ENCODE results near the gene COMMD1.
"Not testable (repeated sequence)": the region's sequence is repeated elsewhere in the genome, so short reads cannot be mapped to it uniquely, and the experiment has no call there.

The COMMD1 gene

GRCh38 chr2:61924895-61925663 is 19.6 kb downstream of the COMMD1 start:
- DNase-seq = no peak

- DNase-seq = no peak
Observed at GRCh38 chr2:61926531-61927477, 21.3 kb downstream of the COMMD1 start.

GRCh38 chr2:61928826-61929461 is 23.5 kb downstream of the COMMD1 start:
- no peak for DNase-seq

- DNase-seq = no peak
Observed at GRCh38 chr2:61937098-61937497, 31.6 kb downstream of the COMMD1 start.

- DNase-seq = no peak
Observed at GRCh38 chr2:61937886-61938285, 32.4 kb downstream of the COMMD1 start.

- no peak for DNase-seq
Observed at GRCh38 chr2:61938511-61938910, 33.0 kb downstream of the COMMD1 start.

- no peak for DNase-seq
Observed at GRCh38 chr2:61943251-61943650, 37.8 kb downstream of the COMMD1 start.

GRCh38 chr2:61946666-61947065 is 41.2 kb downstream of the COMMD1 start:
- DNase-seq = no peak

- no peak for DNase-seq
Observed at GRCh38 chr2:61948661-61949457, 43.4 kb downstream of the COMMD1 start.

- no peak for DNase-seq
Observed at GRCh38 chr2:61949458-61949713, 43.9 kb downstream of the COMMD1 start.

GRCh38 chr2:61949714-61950560 is 44.5 kb downstream of the COMMD1 start:
- no peak for DNase-seq

- no peak for DNase-seq
Observed at GRCh38 chr2:61950571-61951315, 45.3 kb downstream of the COMMD1 start.

GRCh38 chr2:61951881-61952280 is 46.4 kb downstream of the COMMD1 start:
- no peak for DNase-seq

GRCh38 chr2:61952288-61952687 is 46.8 kb downstream of the COMMD1 start:
- DNase-seq = no peak

- not testable (repeated sequence) for DNase-seq
Observed at GRCh38 chr2:61954856-61955255, 49.4 kb downstream of the COMMD1 start.

GRCh38 chr2:61959381-61960293 is 54.2 kb downstream of the COMMD1 start:
- no peak for DNase-seq

GRCh38 chr2:61961231-61961901 is 55.9 kb downstream of the COMMD1 start:
- no peak for DNase-seq

GRCh38 chr2:61962095-61962984 is 56.9 kb downstream of the COMMD1 start:
- DNase-seq = no peak

Data from activated CD4-positive, alpha-beta T cell treated with anti-CD3 and anti-CD28 coated beads for 4 hours (primary cell).